Renal pelvis (tissue), 4 donors: ENCODE measurements around the gene SLC44A2. TPM values are rescaled to one million over a fixed set of nuclear protein-coding genes. Genes with fewer than 3 reads are reported as not detected.
"Not testable (repeated sequence)": the region's sequence is repeated elsewhere in the genome, so short reads cannot be mapped to it uniquely, and the experiment has no call there.

Experiments used
- DNase-seq: peaks from one replicate; pipeline ENCODE4 v3.0.0-alpha.2; 2013
- polyA plus RNA-seq, 3 donors: library from polyadenylated mRNA; unstranded; fragments of 120-200 nt; gene quantifications; one replicate each; pipeline ENCODE4 v1.2.1, GENCODE V29; 2013; ENCODE audit not compliant: insufficient read length in 3 of 3

The SLC44A2 gene
- polyA plus RNA-seq, 3 donors: 184 to 215 (median 189) TPM

DNA sequence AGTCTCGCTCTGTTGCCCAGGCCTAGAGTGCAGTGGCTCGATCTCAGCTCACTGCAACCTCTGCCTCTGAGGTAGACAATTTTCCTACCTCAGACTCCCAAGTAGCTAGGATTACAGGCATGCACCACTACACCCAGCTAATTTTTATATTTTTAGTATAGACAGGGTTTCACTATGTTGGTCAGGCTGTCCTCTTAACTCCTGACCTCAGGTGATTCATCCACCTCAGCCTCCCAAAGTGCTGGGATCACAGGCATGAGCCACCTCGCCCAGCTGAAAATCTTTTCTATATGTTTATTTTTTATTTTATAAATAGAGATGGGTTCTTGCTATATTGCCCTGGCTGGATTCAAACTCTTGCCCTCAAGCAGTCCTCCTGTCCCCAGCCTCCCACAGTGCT lies 46.6 kb downstream of the SLC44A2 start:
- DNase-seq: not testable (repeated sequence)

DNA sequence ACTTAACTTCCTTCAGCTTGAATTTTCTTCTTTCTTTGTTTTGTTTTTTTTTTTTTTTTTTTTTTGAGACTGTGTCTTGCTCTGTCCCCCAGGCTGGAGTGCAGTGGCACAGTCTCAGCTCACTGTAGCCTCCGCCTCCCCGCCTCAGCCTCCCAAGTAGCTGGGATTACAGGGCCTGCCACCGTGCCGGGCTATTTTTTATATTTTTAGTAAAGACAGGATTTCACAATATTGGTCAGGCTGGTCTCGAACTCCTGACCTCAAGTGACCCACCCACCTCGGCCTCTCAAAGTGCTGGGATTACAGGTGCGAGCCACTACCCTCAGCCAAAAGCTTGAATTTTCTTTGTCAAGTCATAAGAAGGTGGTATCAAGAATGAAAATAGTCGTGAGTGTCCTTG lies 49.9 kb downstream of the SLC44A2 start:
- not testable (repeated sequence) for DNase-seq

DNA sequence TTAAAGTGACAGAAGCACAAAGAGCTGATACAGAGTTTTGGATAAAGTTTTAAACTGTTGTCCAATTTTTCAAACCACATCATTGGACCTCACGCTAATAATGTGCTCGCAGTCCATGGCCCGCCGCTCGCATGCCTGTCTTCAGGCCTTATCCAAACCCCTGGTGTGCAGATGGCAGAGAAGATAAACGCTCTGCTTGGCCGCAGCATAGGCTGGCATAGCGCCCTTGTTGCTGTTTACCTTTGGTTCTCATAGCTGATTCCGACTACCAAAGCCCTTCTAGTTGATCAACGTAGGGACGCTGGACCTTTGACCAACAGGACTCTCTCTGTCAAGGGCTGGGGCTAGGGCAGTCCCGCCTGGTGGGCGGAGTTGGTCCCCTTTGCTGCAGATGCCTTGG lies 52.4 kb downstream of the SLC44A2 start:
- DNase-seq: no peak

- no peak for DNase-seq
Observed at GRCh38 chr19:10678813-10679212, 53.5 kb downstream of the SLC44A2 start.

DNA sequence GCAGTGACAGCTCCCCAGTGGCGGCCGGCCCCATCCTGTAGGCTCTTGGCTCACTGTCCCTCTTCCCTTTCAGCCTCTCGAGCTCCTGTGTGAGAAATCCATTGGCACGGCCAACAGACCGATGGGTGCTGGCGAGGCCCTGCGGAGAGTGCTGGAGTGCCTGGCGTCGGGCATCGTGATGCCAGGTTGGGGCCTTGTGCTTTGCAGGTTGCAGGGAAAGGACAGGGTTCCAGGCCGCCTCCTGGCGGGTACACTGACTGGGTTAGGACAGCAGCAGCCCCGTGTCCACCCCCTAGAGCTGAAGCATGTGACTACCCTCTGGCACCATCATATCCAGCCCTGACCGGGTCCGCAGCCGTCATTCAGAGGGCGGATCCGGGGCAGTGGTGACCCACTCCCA lies 54.4 kb downstream of the SLC44A2 start:
- no peak for DNase-seq

DNA sequence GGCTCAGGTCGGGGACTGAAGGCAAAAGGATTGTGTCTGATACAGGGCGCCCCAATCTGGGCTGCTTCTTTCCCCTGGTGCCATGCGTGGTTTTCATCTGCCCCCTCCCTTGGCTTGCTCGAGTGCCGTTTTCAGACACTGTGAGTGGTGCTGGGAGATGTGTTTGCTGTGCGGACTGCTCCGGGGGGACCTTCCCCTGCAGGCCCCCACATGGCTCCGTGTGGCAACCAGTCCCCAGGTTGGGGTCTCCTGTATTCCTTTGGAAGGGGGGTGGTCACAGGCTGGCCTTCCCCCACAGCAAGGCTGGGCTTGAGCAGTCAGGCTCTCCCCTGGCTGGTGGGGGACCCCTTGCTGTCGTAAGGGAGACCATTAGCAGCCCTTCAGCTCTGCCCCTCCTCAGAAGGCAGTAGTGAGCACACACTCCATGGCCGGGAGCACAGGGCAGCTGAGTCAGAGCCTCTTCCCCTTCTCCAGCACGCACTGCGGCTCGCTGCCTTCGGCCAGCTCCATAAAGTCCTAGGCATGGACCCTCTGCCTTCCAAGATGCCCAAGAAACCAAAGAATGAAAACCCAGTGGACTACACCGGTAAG lies 55.3 kb downstream of the SLC44A2 start:
- no peak for DNase-seq

- no peak for DNase-seq
Observed at GRCh38 chr19:10681658-10682057, 56.3 kb downstream of the SLC44A2 start.

DNA sequence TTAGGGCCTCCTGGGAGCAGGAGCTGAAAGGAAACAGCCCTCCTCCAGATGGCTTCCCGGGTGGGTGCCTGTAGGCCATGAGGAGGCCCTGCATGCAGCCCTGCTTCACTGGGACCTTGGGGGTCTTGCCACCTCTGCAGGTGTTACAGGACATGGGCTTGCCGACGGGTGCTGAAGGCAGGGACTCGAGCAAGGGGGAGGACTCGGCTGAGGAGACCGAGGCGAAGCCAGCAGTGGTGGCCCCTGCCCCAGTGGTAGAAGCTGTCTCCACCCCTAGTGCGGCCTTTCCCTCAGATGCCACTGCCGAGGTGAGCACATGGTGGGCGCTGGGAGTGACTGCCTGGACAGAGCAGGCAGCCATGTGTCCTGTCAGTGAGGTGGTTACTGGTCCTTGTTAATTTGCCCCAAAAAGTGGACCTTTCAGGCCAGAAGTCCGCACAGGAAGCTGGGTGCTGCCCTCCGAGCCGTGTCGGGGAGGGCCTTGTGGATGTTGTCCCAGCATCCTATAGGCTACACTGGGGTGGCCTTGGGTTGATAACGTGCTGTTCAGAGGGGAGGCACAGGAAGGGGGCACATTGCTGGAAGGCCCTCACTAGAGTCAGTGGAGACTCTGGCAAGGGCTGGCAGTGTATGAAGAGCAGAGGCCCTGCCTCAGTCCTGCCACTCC lies 57.2 kb downstream of the SLC44A2 start:
- DNase-seq: no peak

- no peak for DNase-seq
Observed at GRCh38 chr19:10683064-10683426, 57.7 kb downstream of the SLC44A2 start.

DNA sequence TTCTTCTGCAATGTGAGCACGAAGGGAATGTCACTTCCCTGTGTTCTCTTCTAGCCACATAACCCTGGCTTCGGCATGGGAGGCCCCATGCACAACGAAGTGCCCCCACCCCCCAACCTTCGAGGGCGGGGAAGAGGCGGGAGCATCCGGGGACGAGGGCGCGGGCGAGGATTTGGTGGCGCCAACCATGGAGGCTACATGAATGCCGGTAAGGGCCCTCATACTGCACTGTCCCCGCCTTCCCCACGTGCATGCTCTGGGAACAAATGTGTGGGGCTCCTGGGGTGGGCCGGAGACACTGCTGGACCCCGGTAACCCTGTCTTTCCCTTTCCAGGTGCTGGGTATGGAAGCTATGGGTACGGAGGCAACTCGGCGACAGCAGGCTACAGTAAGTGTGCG lies 58.2 kb downstream of the SLC44A2 start:
- DNase-seq: no peak

- DNase-seq: no peak
Observed at GRCh38 chr19:10685210-10685609, 59.9 kb downstream of the SLC44A2 start.

DNA sequence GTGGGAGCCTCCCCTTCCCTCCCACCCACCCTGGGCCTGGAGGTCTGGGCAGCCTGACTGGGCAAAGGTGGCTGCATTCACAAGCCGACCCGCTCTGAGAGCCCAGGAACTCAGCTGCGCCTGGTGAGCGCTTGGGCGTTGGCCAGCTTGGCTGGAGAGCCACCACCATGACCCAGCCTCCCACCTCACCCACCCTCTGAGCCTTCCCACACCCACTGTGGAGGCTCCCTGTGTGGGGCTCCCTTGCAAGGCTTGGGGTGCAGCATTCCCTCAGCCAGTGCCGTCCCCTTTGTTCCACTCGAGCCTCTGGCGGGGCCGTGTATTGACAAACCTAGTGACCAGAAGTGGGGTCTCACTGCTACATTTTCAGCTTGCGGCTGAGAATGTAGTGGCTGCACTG lies 60.8 kb downstream of the SLC44A2 start:
- no peak for DNase-seq

GRCh38 chr19:10686661-10687517 lies 61.5 kb downstream of the SLC44A2 start:
- no peak for DNase-seq

GRCh38 chr19:10687518-10688288 lies 62.4 kb downstream of the SLC44A2 start:
- no peak for DNase-seq

GRCh38 chr19:10688545-10689280 lies 63.4 kb downstream of the SLC44A2 start:
- DNase-seq: no peak

DNA sequence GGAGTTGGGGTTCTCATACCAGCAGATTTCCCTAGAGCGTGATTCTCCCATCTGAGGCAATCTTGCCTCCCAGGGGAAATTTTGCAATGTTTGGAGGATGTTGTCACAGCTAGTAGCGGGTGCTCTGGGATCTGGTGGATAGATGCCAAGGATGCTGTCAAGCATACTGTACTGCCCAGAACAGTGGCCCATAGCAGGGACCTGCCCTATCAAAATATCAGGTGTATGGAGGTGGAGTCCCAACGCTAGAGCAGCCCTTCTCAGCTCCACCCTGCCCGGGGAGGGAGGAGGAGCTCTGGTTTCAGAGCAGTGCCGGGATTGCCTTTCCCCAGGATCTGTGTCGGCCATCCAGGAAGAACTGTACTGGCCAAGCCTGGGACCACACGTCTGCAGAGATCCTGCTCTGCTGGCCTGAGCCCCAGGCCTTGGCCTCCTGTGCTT lies 65.0 kb downstream of the SLC44A2 start:
- DNase-seq: no peak

DNA sequence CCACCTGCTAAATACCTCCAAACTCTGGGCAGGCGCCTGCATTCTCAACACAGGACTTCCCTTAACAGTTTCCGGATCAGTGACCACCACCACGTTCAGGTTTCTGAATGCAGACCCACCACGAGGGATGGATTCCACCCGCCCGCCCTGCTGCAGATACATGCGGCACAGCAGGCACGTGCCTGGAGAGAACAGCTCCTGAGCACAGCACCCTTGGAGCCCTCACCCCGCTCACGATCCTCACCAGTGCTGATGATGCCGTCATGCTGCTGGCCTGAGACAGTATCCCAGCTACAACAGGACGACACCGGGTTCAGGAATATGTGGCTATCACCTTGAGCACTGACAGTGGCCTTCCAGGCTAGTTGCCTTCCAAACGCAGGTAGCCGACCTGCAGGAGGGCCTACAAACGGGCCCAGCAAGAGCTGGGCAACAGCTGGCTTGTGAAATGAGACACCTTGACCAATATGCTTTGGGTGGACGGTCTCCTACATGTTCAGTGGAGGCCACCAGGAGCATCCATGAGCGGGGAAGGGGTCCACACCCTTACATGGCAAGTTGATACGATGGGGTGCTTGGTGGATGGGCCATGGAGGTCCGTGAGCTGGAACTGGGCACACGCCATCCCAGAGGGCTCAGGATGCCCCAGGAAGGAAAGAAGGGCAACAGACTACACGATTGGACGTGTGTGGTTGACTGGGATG lies 66.0 kb downstream of the SLC44A2 start:
- no peak for DNase-seq

DNA sequence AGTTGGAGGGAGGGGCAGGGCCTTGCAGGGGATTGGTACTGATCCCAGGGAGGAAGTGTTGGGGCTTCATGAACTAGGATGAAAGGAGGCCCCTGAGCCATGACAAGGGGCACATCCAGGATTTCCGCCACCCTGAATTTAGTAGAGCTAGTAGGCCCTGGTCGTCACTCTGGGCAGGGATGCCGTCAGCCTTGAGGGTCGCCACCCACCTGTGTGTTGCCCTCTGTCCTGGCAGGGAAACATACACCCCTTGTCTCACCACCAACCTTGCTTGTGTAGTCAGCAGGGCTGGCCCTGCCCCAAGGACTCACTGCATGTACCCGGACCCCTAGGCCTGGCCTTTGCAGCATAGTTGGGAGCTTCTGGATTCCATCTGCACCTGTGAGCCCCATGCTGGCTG lies 66.5 kb downstream of the SLC44A2 start:
- no peak for DNase-seq

DNA sequence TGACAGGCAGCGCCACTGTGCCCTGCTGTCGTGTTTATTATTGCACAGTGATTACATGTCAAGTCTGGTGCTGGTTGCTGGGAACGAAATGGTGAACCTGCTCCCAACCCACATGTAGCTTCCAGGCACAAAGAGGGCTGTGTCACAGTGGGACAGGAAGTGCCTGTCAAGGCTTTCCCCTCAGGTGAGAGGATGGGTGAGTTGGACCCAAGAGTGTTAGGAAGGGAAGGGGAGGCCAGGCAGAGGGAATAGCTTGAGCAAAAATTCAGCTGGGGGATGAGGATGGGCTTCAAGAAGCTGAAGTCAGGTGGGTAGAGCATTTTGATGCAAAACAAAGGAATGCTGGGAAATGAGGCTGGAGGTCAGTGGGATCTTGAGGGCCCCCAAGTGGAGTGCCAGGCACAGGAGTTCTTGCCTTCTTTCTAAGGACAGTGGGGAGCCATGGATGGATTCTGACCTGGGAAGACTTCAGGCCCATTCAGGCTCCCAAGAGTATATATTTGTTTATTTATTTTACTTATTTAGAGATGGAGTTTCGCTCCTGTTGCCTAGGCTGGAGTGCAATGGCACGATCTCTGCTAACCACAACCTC lies 67.4 kb downstream of the SLC44A2 start:
- no peak for DNase-seq
